Prostate gland (tissue), 2 donors: ENCODE results near the gene SLC25A26.

Experiments used
- POLR2A ChIP-seq: fragments of 450-650 bp; IDR thresholded peaks from one replicate; pipeline ENCODE4 v1.6.1; 2016; ENCODE audit warnings: antibody characterized with exemption, mild to moderate bottlenecking
- POLR2AphosphoS5 ChIP-seq: sonication (generic); formaldehyde crosslinking; IDR thresholded peaks from one replicate; pipeline ENCODE4 v1.6.1; 2017; ENCODE audit warnings: antibody characterized with exemption
- TF ChIP-seq, protein P1 (sequence below), 4 experiments: fragments of 200-600 bp in 2 of 4; fragments of 450-650 bp in 2 of 4; sonication (generic) in 2 of 4; IDR thresholded peaks; 1 replicate in 3 of 4; 2 replicates in 1 of 4; pipeline ENCODE4 v1.5.1; 2016 to 2019; ENCODE audit warnings: antibody characterized with exemption in 4 of 4, mild to moderate bottlenecking in 2 of 4, moderate library complexity in 2 of 4

- TF ChIP-seq, protein P1, sequence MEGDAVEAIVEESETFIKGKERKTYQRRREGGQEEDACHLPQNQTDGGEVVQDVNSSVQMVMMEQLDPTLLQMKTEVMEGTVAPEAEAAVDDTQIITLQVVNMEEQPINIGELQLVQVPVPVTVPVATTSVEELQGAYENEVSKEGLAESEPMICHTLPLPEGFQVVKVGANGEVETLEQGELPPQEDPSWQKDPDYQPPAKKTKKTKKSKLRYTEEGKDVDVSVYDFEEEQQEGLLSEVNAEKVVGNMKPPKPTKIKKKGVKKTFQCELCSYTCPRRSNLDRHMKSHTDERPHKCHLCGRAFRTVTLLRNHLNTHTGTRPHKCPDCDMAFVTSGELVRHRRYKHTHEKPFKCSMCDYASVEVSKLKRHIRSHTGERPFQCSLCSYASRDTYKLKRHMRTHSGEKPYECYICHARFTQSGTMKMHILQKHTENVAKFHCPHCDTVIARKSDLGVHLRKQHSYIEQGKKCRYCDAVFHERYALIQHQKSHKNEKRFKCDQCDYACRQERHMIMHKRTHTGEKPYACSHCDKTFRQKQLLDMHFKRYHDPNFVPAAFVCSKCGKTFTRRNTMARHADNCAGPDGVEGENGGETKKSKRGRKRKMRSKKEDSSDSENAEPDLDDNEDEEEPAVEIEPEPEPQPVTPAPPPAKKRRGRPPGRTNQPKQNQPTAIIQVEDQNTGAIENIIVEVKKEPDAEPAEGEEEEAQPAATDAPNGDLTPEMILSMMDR (IDR thresholded peaks at IDR 0.05): no peak
- TF ChIP-seq POLR2A: no peak
- TF ChIP-seq POLR2AphosphoS5: no peak
These were observed 141.7 kb downstream of the SLC25A26 start for GRCh38 chr3:66362541-66362941.
